RWPE2 (cell line): ENCODE measurements around the gene ZC3H12D.
A peak's percentile ranks its signal among the peaks of the same experiment; 100 is the strongest.

Source experiments
- ATAC-seq: fragments of 200-7000 bp; cut with Tn5 transposase; 3 replicates; pipeline ENCODE4 v1.9.1; 2021; ENCODE audit warnings: low read depth
- DNase-seq: peaks from one replicate; pipeline ENCODE4 v3.0.0-alpha.2; 2020; ENCODE audit warnings: low spot score
- H3K27ac ChIP-seq: fragments of 450-650 bp; 2 replicates; pipeline ENCODE4 v1.5.1; 2017; ENCODE audit warnings: mild to moderate bottlenecking; ENCODE audit not compliant: poor library complexity, severe bottlenecking
- H3K27me3 ChIP-seq: fragments of 250-450 bp; sonication (Bioruptor Pico); 2 replicates; pipeline ENCODE4 v1.5.1; 2021; ENCODE audit warnings: mild to moderate bottlenecking, moderate library complexity; ENCODE audit not compliant: insufficient read depth, poor library complexity, severe bottlenecking
- H3K36me3 ChIP-seq: fragments of 250-450 bp; sonication (Bioruptor Pico); 2 replicates; pipeline ENCODE4 v1.5.1; 2020; ENCODE audit warnings: low read depth, mild to moderate bottlenecking, moderate library complexity
- H3K4me1 ChIP-seq: fragments of 250-450 bp; sonication (Bioruptor Pico); 2 replicates; pipeline ENCODE4 v1.5.1; 2021; ENCODE audit warnings: mild to moderate bottlenecking, moderate library complexity; ENCODE audit not compliant: insufficient read depth, poor library complexity, severe bottlenecking
- H3K4me3 ChIP-seq: fragments of 250-450 bp; sonication (Bioruptor Pico); 2 replicates; pipeline ENCODE4 v1.5.1; 2021; ENCODE audit warnings: mild to moderate bottlenecking, moderate library complexity; ENCODE audit not compliant: severe bottlenecking
- H3K9me3 ChIP-seq: fragments of 250-450 bp; sonication (Bioruptor Pico); 2 replicates; pipeline ENCODE4 v1.5.1; 2021; ENCODE audit warnings: mild to moderate bottlenecking, moderate library complexity; ENCODE audit not compliant: severe bottlenecking
- TF ChIP-seq, protein P1 (sequence below): fragments of 450-650 bp; IDR thresholded peaks from one replicate; pipeline ENCODE4 v1.5.1; 2017; ENCODE audit warnings: mild to moderate bottlenecking, moderate library complexity; ENCODE audit not compliant: poor library complexity, severe bottlenecking

The ZC3H12D gene

DNA sequence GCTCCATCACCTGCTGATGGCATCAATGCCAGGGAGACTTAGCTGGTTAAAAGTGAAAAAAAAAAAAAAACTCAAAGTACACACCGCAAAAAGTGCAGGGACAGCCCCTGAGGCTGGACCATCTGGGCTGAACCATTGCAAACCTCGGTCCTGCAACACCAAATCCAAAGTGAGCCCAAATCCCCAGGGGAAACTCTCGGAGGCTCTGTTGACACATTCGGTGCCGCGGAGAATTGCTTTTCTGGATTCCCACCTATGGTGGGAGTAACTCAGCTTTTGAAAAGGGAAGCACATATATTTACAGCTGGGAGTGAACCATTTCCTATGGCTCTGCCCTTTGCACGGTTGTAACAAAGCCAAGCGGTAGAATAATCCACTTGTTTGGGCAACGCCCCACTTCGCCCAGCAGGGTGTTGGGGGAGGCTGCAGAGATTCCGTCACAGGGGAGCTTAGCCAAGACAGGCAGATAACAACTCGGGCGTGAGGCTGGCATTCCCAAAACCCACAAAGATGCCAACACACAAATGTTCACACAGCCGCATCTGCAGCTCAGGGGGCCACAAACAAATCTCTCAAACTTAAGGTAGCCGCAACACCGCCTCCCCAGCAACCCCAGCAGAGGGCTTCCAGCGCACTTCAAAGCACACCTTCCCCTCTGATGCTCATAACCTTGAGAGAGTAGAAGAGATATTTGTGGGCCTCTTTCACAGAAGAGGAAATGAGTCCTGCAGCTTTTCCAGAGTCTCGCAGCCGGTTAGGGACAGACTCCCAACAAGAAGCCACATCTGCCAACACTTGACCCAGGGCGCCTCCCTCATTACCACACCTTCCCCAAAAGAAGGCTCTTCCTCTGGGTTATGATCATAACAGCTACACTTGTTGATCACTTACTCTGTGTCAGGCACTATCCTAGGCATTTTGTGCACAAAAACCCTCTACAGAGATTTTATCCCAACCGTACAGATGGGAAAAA is 11.4 kb downstream of the ZC3H12D start:
- 0 out of 3 replicates have a peak, but pooled peaks have one; percentile 42 for ATAC-seq
- Histone ChIP-seq H3K4me3 (no peak overlapping the region), H3K27ac (no peak overlapping the region), H3K27me3 (no peaks in the 10 kb centered on the region), H3K4me1 (no peaks in the 10 kb centered on the region), H3K9me3 (no peaks in the 10 kb centered on the region), H3K36me3 (no peaks in the 10 kb centered on the region)
- no peak for DNase-seq
- TF ChIP-seq, protein P1, sequence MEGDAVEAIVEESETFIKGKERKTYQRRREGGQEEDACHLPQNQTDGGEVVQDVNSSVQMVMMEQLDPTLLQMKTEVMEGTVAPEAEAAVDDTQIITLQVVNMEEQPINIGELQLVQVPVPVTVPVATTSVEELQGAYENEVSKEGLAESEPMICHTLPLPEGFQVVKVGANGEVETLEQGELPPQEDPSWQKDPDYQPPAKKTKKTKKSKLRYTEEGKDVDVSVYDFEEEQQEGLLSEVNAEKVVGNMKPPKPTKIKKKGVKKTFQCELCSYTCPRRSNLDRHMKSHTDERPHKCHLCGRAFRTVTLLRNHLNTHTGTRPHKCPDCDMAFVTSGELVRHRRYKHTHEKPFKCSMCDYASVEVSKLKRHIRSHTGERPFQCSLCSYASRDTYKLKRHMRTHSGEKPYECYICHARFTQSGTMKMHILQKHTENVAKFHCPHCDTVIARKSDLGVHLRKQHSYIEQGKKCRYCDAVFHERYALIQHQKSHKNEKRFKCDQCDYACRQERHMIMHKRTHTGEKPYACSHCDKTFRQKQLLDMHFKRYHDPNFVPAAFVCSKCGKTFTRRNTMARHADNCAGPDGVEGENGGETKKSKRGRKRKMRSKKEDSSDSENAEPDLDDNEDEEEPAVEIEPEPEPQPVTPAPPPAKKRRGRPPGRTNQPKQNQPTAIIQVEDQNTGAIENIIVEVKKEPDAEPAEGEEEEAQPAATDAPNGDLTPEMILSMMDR = no peak

DNA sequence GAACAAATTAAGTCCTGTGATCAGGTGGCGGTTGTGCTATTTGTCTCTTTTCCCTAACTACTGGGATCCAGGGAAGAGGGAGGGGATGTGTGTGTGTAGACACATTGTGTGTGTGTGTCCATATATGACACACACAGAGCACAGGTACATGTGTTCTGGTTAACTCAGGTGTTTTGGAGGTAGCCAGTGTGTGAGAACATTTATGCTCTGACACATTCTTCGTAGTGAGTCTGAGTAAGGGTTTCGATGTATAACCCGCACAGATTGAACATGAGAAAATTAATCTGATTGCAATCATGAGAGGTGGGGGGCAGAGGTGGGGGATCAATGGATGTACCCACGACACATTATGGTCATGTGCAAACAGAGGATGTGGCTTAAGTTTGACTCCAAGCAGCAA is 12.6 kb downstream of the ZC3H12D start:
- Histone ChIP-seq H3K9me3 (no peaks in the 10 kb centered on the region), H3K27ac (no peak overlapping the region), H3K36me3 (no peaks in the 10 kb centered on the region), H3K4me3 (no peak overlapping the region), H3K4me1 (no peaks in the 10 kb centered on the region), H3K27me3 (no peaks in the 10 kb centered on the region)
- no peak for ATAC-seq
- TF ChIP-seq, protein P1 = no peak
- DNase-seq = no peak

DNA sequence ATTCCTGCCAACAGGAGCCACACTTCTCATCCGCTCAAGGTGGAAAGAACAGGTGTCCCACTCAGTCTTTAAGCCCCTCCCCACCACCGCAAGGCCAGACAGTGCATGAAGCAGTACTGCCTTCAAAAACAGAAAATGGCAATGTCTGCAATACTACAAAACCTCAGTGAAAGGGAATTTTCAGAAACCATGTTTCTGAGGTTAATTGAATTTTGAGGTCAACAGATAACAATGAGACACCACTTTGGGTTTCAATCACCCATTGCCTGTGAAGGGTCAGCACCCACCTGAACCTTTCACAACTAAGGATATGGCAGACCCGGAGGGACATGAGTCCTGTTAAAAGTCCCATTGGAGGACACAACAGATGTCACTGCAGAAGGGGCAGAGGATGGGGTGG is 13.0 kb downstream of the ZC3H12D start:
- Histone ChIP-seq H3K27me3 (no peaks in the 10 kb centered on the region), H3K27ac (no peak overlapping the region), H3K9me3 (no peaks in the 10 kb centered on the region), H3K4me1 (no peaks in the 10 kb centered on the region), H3K4me3 (no peak overlapping the region), H3K36me3 (no peaks in the 10 kb centered on the region)
- no peak for ATAC-seq
- TF ChIP-seq, protein P1 = no peak
- no peak for DNase-seq

DNA sequence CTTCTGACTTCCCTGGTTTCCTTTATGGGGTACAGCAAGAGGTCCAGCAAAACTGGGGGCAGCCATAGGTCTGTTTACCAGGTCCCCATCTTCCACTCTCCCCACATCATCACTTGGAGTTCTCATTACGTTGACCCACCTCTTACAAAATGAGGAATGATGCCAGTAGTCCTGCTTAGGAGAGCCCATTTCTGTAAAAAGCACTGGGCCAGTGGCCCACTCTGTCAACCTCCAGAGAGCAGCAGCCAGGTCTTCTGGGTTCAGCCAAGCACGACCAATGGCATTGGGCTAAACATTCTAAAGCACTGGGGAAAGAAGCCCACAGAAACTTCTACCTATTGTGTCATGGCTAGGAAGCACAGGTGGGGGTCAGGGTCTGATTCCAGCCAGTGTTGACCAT is 13.9 kb downstream of the ZC3H12D start:
- no peak overlapping the region for H3K4me3 ChIP-seq
- H3K36me3 ChIP-seq = no peaks in the 10 kb centered on the region
- H3K27ac ChIP-seq = no peak overlapping the region
- H3K4me1 ChIP-seq = no peaks in the 10 kb centered on the region
- no peak for ATAC-seq
- DNase-seq = no peak
- TF ChIP-seq, protein P1 = no peak
- H3K9me3 ChIP-seq = no peaks in the 10 kb centered on the region
- no peaks in the 10 kb centered on the region for H3K27me3 ChIP-seq

DNA sequence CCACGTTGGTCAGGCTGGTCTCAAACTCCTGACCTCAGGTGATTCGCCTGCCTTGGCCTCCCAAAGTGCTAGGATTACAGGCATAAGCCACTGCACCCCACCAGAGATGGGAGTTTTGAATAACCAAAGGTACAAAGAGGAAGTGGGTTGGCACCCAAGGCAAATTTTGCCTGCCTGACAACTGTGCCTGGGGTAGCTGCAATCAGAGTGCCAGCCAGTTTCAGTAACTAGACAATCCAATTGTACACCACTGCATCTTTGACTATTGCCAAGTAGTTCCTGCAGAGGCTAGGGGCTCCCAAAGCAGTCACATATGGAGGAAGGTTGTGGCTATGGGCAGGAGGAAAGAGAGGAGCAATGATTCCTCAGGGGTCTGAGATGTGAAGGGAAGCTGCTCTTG is 16.6 kb downstream of the ZC3H12D start:
- H3K4me1 ChIP-seq = no peaks in the 10 kb centered on the region
- TF ChIP-seq, protein P1 = no peak
- H3K27ac ChIP-seq = no peak overlapping the region

More for the DNA sequence above, 16.6 kb downstream of the ZC3H12D start:
- ATAC-seq (no peak), DNase-seq (no peak)
- Histone ChIP-seq H3K27me3 (no peaks in the 10 kb centered on the region), H3K9me3 (no peaks in the 10 kb centered on the region), H3K36me3 (no peaks in the 10 kb centered on the region), H3K4me3 (no peak overlapping the region)
